ENCODE results near the gene ZNF836.

ZNF836 gene

DNA sequence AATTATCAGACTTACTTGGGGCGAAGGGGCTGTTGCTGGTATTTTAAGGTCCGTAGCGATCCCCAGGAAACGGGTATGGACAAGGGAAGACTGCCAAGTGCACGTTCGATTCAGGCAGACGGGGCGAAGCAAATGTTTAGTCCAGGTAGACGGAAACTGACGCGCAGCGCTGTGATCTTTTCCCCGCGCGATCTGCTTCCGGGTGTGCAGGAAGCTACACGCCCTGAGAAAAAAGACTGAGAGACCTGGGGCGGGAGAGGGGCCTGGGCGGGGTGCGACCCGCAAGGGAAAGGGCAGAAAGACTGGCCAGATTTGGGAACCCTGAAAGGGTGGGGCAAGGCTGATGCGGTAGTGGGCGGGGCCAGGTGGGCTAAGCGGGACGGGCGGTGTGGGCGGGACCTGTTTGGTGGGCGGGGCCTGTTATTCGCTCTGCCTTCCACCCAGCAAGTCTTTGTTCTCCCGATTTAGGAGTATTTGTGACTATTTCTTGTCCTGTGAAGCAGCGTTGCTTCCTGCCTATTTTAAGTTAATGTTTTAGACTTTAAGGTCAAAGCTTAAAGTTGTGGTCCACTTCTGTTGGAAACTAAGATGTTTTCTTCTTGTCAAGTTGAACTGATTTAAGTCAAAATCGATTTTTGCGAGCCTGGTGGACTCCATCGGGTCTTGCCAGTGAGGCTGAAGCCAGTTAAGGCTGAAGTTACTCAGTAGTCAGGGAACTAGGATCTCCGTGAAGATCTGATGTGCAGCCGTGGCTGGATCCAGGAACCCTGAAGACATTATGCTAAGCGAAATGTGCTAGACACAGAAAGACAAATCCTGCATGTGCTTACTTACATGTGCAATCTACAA lies at the start of gene ZNF836:
Gene ZNF836, minus strand, starts transcription at position 301 of the 849 bp plus-strand sequence. CDS start 3,549 bp downstream, outside the sequence.
- Histone ChIP-seq H3K27me3 (ENCODE audit: control insufficient read depth, insufficient read depth, low read length) (no peaks in the 10 kb centered on the region), H3K4me3 (ENCODE audit: low read depth, low read length) (peak within 1 kb of the TSS; percentile 57), H3K79me2 (no peaks in the 10 kb centered on the region), H3K9me3 (ENCODE audit: control insufficient read depth, low read length) (no peaks in the 10 kb centered on the region), H2AFZ (peak within 1 kb of the TSS; percentile 96), H3K4me2 (ENCODE audit: low read length) (peak within 1 kb of the TSS; percentile 68), H3K36me3 (ENCODE audit: control insufficient read depth, insufficient read depth, low read length) (no peaks in the 10 kb centered on the region), H3K27ac (peak within 1 kb of the TSS; percentile 80), H3K9ac (peak within 1 kb of the TSS; percentile 20), H3K4me1 (peaks cover 7% of the 10 kb centered on the region)
- no peak for TF ChIP-seq CTCF (IDR thresholded peaks at IDR 0.05)

DNA sequence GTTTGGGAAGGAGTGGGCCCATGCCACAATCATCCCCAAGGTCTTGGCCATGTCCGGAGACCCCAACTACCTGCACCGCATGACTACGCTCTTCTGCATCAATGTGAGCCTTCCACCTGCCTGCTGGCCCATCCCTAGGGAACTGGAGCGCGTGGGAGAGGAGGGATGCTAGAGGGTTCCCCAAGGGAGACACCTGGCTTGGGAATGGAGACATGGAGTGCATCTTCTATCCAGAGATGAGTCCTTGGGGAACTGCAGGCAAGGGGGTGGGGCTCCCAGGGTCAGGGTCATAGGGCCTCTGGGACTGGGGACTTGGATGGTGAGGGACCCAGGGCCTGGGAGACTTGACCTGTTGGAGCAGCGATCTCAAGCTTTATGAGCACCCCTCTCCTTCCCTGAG lies 49.6 kb upstream of the ZNF836 start:
- H3K4me1 ChIP-seq: no peaks in the 10 kb centered on the region
- H3K27ac ChIP-seq: no peak overlapping the region
- TF ChIP-seq CTCF (IDR thresholded peaks at IDR 0.05): no peak
- H3K79me2 ChIP-seq: peaks cover 9% of the 10 kb centered on the region
- no peak overlapping the region for H3K4me2 ChIP-seq (ENCODE audit: low read length)
- H3K36me3 ChIP-seq (ENCODE audit: control insufficient read depth, insufficient read depth, low read length): no peaks in the 10 kb centered on the region
- no peak overlapping the region for H2AFZ ChIP-seq
- no peaks in the 10 kb centered on the region for H3K9me3 ChIP-seq (ENCODE audit: control insufficient read depth, low read length)
- no peak overlapping the region for H3K4me3 ChIP-seq (ENCODE audit: low read depth, low read length)
- H3K9ac ChIP-seq: no peak overlapping the region
- no peaks in the 10 kb centered on the region for H3K27me3 ChIP-seq (ENCODE audit: control insufficient read depth, insufficient read depth, low read length)

- no peaks in the 10 kb centered on the region for H3K27me3 ChIP-seq (ENCODE audit: control insufficient read depth, insufficient read depth, low read length)
Observed at GRCh38 chr19:52219611-52220010, 48.2 kb upstream of the ZNF836 start.

DNA sequence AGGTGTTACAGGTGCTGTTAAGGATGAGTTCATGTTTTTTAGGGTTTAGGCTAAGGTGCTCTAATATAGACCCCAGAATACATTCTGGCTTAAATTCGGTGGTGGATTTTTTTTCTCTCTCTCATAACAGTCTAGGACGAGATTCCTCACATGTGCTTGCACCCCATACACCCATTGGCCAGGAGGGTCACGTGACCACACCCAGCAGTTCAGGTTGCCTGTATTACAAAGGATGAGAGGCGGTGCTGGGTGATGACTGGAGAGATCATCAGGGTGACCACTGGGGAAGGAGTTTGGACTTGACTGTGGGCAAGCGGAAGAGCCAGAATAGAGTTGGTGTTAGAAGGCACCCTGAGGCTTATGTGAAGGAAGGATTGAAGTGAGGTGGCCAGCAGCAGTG lies 46.2 kb upstream of the ZNF836 start:
- H3K4me2 ChIP-seq (ENCODE audit: low read length): no peak overlapping the region
- no peak overlapping the region for H3K27ac ChIP-seq
- peaks cover 17% of the 10 kb centered on the region for H3K79me2 ChIP-seq
- no peak overlapping the region for H3K9ac ChIP-seq
- no peaks in the 10 kb centered on the region for H3K36me3 ChIP-seq (ENCODE audit: control insufficient read depth, insufficient read depth, low read length)
- no peaks in the 10 kb centered on the region for H3K4me1 ChIP-seq
- H3K4me3 ChIP-seq (ENCODE audit: low read depth, low read length): no peak overlapping the region
- no peak overlapping the region for H2AFZ ChIP-seq
- no peak for TF ChIP-seq CTCF (IDR thresholded peaks at IDR 0.05)
- H3K9me3 ChIP-seq (ENCODE audit: control insufficient read depth, low read length): no peaks in the 10 kb centered on the region
- no peaks in the 10 kb centered on the region for H3K27me3 ChIP-seq (ENCODE audit: control insufficient read depth, insufficient read depth, low read length)

More at GRCh38 chr19:52219611-52220010, 48.2 kb upstream of the ZNF836 start:
- Histone ChIP-seq H3K4me1 (no peaks in the 10 kb centered on the region), H3K9ac (no peak overlapping the region), H3K36me3 (ENCODE audit: control insufficient read depth, insufficient read depth, low read length) (no peaks in the 10 kb centered on the region), H3K79me2 (peaks cover 9% of the 10 kb centered on the region), H2AFZ (no peak overlapping the region), H3K4me2 (ENCODE audit: low read length) (no peak overlapping the region), H3K27ac (no peak overlapping the region), H3K4me3 (ENCODE audit: low read depth, low read length) (no peak overlapping the region), H3K9me3 (ENCODE audit: control insufficient read depth, low read length) (no peaks in the 10 kb centered on the region)
- TF ChIP-seq CTCF (IDR thresholded peaks at IDR 0.05): no peak

DNA sequence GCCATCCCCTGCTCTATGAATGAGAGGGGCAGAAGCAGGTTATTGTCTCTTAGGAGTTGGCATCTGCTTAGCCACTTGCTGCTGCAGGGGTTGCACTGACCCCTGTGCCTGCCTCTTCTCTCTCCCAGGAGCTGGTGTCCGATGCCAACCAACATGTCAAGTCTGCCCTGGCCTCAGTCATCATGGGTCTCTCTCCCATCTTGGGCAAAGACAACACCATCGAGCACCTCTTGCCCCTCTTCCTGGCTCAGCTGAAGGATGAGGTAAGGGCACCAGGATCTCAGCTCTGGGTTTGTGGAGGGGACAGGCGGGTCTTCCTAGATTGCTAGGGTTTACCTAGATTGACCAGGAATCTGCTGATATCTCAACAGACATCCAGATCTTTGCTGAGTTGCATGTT lies 45.0 kb upstream of the ZNF836 start:
- Histone ChIP-seq H3K4me3 (ENCODE audit: low read depth, low read length) (no peak overlapping the region), H3K79me2 (peaks cover 25% of the 10 kb centered on the region), H3K27ac (no peak overlapping the region), H3K27me3 (ENCODE audit: control insufficient read depth, insufficient read depth, low read length) (no peaks in the 10 kb centered on the region), H3K9me3 (ENCODE audit: control insufficient read depth, low read length) (no peaks in the 10 kb centered on the region), H3K4me1 (peaks cover 5% of the 10 kb centered on the region), H3K4me2 (ENCODE audit: low read length) (no peak overlapping the region), H3K9ac (no peak overlapping the region), H2AFZ (no peak overlapping the region), H3K36me3 (ENCODE audit: control insufficient read depth, insufficient read depth, low read length) (no peaks in the 10 kb centered on the region)
- TF ChIP-seq CTCF (IDR thresholded peaks at IDR 0.05): no peak

Measured in parathyroid adenoma (tissue), 2 donors.